ENCODE results near the gene SLC47A1.
"Not testable (repeated sequence)": the region's sequence is repeated elsewhere in the genome, so short reads cannot be mapped to it uniquely, and the experiment has no call there.

Gene SLC47A1

DNA sequence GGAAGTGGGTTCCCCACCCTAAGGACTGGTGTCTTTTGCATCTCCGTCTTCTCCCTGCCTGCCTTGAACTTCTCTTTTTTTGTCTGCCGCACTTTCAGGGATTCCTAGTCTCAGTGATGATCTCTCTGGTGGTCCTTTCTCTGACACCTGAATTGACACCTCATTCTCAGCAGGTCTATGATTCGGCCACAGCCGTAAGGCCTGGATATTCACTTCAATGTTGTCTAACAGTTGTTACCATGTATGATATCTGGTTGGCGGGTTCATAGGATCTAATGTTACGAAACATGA lies 25.1 kb upstream of the SLC47A1 start:
- no peak; the same call in 2 of the 3 replicates for ATAC-seq
- no peak for TF ChIP-seq PPARA (CRISPR knock-in tag; IDR thresholded peaks at IDR 0.05; ENCODE audit: borderline replicate concordance)

- ATAC-seq = not testable (repeated sequence)
These were observed 24.3 kb upstream of the SLC47A1 start for GRCh38 chr17:19509281-19509852.

DNA sequence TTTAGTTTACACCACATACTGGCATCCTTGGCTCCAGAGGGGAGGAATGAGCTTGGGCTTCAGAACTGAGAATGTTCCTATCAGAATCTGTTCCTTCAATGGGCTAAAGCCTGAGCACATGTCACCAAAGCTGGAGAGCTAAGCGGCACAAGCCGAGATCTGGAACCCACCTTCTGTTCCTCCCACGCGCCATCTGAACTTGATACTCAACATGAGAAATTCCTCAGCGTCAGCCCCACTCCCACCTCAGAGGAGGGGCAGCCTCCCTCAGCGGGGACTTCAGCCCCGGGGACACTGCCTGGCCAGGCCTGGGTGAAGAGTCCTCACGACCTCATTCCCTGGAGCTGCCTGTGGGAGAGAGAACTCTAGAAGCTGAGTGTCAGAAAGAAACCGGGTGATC lies 22.8 kb upstream of the SLC47A1 start:
- ATAC-seq = no peak
- no peak for TF ChIP-seq ZNF565 (CRISPR knock-in tag; conservative IDR thresholded peaks at IDR 0.05; ENCODE audit: low read depth)
- no peak for TF ChIP-seq PPARA (CRISPR knock-in tag; IDR thresholded peaks at IDR 0.05; ENCODE audit: borderline replicate concordance)
- TF ChIP-seq ZC3H10 (CRISPR knock-in tag; IDR thresholded peaks at IDR 0.05) = no peak
- TF ChIP-seq RARB (CRISPR knock-in tag; IDR thresholded peaks at IDR 0.05) = no peak
- TF ChIP-seq ESRRG (CRISPR knock-in tag; IDR thresholded peaks at IDR 0.05) = no peak
- no peak for TF ChIP-seq GLIS3 (CRISPR knock-in tag; IDR thresholded peaks at IDR 0.05)
- TF ChIP-seq, protein P1, sequence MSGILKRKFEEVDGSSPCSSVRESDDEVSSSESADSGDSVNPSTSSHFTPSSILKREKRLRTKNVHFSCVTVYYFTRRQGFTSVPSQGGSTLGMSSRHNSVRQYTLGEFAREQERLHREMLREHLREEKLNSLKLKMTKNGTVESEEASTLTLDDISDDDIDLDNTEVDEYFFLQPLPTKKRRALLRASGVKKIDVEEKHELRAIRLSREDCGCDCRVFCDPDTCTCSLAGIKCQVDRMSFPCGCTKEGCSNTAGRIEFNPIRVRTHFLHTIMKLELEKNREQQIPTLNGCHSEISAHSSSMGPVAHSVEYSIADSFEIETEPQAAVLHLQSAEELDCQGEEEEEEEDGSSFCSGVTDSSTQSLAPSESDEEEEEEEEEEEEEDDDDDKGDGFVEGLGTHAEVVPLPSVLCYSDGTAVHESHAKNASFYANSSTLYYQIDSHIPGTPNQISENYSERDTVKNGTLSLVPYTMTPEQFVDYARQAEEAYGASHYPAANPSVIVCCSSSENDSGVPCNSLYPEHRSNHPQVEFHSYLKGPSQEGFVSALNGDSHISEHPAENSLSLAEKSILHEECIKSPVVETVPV (CRISPR knock-in tag; IDR thresholded peaks at IDR 0.05) = no peak
- no peak for TF ChIP-seq POU6F1 (CRISPR knock-in tag; IDR thresholded peaks at IDR 0.05; ENCODE audit: borderline replicate concordance, low read depth)
- TF ChIP-seq, protein P2, sequence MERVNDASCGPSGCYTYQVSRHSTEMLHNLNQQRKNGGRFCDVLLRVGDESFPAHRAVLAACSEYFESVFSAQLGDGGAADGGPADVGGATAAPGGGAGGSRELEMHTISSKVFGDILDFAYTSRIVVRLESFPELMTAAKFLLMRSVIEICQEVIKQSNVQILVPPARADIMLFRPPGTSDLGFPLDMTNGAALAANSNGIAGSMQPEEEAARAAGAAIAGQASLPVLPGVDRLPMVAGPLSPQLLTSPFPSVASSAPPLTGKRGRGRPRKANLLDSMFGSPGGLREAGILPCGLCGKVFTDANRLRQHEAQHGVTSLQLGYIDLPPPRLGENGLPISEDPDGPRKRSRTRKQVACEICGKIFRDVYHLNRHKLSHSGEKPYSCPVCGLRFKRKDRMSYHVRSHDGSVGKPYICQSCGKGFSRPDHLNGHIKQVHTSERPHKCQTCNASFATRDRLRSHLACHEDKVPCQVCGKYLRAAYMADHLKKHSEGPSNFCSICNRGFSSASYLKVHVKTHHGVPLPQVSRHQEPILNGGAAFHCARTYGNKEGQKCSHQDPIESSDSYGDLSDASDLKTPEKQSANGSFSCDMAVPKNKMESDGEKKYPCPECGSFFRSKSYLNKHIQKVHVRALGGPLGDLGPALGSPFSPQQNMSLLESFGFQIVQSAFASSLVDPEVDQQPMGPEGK (CRISPR knock-in tag; IDR thresholded peaks at IDR 0.05; ENCODE audit: borderline replicate concordance) = no peak
- TF ChIP-seq ZNF8 (CRISPR knock-in tag; IDR thresholded peaks at IDR 0.05) = no peak
- TF ChIP-seq CSDC2 (CRISPR knock-in tag; IDR thresholded peaks at IDR 0.05) = no peak
- no peak for TF ChIP-seq TOX (CRISPR knock-in tag; IDR thresholded peaks at IDR 0.05; ENCODE audit: borderline replicate concordance)

GRCh38 chr17:19513897-19514488 lies 19.7 kb upstream of the SLC47A1 start:
- TF ChIP-seq ARNTL (CRISPR knock-in tag; IDR thresholded peaks at IDR 0.05; ENCODE audit: borderline replicate concordance, low read depth) (no peak), ZNF70 (CRISPR knock-in tag; IDR thresholded peaks at IDR 0.05) (no peak), CREB5 (CRISPR knock-in tag; IDR thresholded peaks at IDR 0.05; ENCODE audit: low read depth) (peak; percentile 59; the same call in 1 of the 2 replicates)
- peak; percentile 95 for ATAC-seq

DNA sequence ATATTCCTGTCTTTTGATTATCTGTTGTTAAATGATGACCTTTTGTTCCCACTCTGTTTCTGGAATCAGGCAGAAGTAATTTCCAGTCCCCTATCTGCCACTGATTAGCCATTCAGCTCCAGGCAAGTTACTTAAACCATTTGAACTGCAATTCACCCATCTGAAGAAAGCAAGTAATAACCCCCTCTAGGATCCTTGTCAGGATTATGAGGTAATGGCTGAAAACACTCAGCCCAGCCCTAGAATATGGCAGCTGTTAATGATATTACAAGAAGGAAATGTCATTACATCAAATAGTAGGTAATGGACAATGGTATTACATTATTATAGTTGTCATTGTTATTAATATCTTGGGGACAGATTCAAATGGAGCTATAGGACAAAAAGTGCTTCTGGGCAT lies 16.0 kb upstream of the SLC47A1 start:
- TF ChIP-seq RARB (CRISPR knock-in tag; IDR thresholded peaks at IDR 0.05) = no peak
- no peak for TF ChIP-seq PPARA (CRISPR knock-in tag; IDR thresholded peaks at IDR 0.05; ENCODE audit: borderline replicate concordance)
- no peak for TF ChIP-seq GLIS3 (CRISPR knock-in tag; IDR thresholded peaks at IDR 0.05)
- TF ChIP-seq ZNF70 (CRISPR knock-in tag; IDR thresholded peaks at IDR 0.05) = no peak
- no peak for TF ChIP-seq ARNTL (CRISPR knock-in tag; IDR thresholded peaks at IDR 0.05; ENCODE audit: borderline replicate concordance, low read depth)
- no peak for TF ChIP-seq TSHZ2 (CRISPR knock-in tag; IDR thresholded peaks at IDR 0.05)
- no peak for TF ChIP-seq CREB5 (CRISPR knock-in tag; IDR thresholded peaks at IDR 0.05; ENCODE audit: low read depth)
- TF ChIP-seq BACH2 (CRISPR knock-in tag; IDR thresholded peaks at IDR 0.05; ENCODE audit: borderline replicate concordance) = no peak
- TF ChIP-seq ESRRG (CRISPR knock-in tag; IDR thresholded peaks at IDR 0.05) = no peak
- TF ChIP-seq, protein P1 (CRISPR knock-in tag; IDR thresholded peaks at IDR 0.05) = no peak
- TF ChIP-seq TOX (CRISPR knock-in tag; IDR thresholded peaks at IDR 0.05; ENCODE audit: borderline replicate concordance) = no peak
- ATAC-seq = no peak

DNA sequence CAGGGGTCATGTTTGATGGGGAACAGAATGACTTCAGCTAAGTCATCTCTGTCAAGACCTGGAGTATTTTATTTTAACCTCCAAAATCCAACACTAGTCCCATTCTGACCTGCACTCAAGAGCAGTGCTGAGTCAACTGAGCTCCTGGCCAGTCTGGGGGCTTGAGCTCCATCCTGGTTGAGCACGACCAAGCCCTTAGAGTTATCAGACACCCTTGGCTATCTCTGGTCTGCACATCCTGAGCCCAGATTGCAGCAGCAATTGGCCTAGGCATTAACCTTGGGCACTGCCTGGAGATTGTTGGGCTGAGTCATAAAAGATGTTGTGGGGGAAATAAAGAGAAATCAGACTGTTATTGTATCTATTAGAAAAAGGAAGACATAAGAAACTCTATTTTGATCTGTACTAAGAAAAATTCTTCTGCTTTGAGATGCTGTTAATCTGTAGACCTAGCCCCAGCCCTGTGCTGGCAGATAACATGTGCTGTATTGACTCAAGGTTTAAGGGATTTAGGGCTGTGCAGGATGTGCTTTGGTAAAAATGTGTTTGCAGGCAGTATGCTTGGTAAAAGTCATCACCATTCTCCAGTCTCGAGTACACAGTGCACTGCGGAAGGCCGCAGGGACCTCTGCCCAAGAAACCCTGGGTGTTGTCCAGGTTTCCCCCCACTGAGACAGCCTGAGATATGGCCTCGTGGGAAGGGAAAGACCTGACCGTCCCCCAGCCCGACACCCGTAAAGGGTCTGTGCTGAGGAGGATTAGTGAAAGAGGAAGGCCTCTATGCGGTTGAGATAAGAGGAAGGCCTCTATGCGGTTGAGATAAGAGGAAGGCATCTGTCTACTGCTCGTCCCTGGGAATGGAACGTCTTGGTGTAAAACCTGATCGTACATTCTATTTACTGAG lies 14.0 kb upstream of the SLC47A1 start:
- ATAC-seq = not testable (repeated sequence)

Measured in SK-N-SH treated with all-trans-retinoic acid at 6 μM for 48 hours (cell line).